ENCODE measurements around the gene PLCG2. TPM values are rescaled to one million over a fixed set of nuclear protein-coding genes. Genes with fewer than 3 reads are reported as not detected.
"Not testable (repeated sequence)": the region's sequence is repeated elsewhere in the genome, so short reads cannot be mapped to it uniquely, and the experiment has no call there.

The PLCG2 gene
- total RNA-seq, 1 donor from 2014 or later, result 10.9 TPM

GRCh38 chr16:81754858-81755257 is 24.2 kb upstream of the PLCG2 start:
- DNase-seq (ENCODE audit: low read depth in 2 of 2), result no peak

GRCh38 chr16:81755915-81756614 is 23.0 kb upstream of the PLCG2 start:
- peak; percentile 79 to 97 for DNase-seq (ENCODE audit: low read depth in 2 of 2)

DNA sequence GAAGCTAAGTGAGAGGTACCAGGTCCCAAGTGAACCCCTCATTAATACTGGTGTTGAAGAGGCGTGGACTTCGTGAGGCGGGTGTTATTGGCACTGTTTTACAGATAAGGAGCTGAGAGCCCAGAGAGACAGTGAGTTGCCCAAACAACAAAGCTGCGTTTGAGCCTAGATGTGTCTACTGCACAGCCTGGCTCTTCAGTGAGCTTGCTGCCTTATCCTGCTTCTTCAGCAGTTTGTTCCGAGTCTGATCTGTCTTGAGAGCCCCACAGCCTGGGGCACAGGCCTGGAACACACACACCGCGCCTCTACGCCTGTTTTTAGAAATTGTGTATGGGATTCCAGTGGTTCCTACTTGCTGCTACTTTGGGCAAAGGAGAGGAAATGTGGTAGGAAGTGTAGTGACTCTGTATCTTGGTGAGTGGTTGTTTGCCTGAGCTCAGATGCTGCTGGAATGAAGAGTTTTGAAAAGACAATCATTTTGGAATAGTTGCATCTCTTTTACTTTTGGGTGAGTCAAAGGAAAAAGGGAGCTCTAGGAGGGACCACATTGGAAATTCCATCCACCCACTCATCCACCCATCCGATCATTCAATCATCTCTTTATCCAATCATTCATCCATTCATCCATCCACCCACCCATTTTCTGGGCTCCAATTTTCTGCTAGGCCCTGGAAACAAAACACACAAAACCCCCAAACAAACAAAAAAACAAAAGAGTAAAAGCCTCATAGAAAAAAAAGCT is 22.3 kb upstream of the PLCG2 start:
- DNase-seq (ENCODE audit: low read depth in 2 of 2), result peak in 1 of 2 donors; percentile 24

- DNase-seq (ENCODE audit: low read depth in 2 of 2), result no peak
Observed at GRCh38 chr16:81758376-81758775, 20.7 kb upstream of the PLCG2 start.

GRCh38 chr16:81762322-81762721 is 16.8 kb upstream of the PLCG2 start:
- not testable (repeated sequence) for DNase-seq (ENCODE audit: low read depth in 2 of 2)

GRCh38 chr16:81765111-81765919 is 13.8 kb upstream of the PLCG2 start:
- no peak for DNase-seq (ENCODE audit: low read depth in 2 of 2)

DNA sequence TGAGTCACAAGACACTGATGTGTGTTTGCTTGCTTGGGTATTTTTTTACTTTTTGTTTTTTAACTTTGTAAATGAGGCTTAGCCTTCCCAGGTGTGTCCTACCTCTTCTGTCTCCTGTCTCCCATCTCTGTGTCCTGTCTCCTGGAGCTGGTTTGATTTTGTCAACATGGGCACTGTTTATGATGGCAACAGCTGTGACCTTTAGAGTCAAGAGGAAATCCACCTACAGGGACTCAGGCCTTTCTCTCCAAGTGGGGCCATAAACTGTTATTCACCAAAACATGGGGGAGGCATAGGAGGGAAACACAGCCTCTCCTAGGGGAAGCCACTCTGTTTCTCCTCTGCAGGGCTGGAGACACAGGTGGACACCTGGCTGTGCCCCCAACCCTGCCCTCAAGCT is 13.1 kb upstream of the PLCG2 start:
- DNase-seq (ENCODE audit: low read depth in 2 of 2), result peak in 1 of 2 donors; percentile 50

DNA sequence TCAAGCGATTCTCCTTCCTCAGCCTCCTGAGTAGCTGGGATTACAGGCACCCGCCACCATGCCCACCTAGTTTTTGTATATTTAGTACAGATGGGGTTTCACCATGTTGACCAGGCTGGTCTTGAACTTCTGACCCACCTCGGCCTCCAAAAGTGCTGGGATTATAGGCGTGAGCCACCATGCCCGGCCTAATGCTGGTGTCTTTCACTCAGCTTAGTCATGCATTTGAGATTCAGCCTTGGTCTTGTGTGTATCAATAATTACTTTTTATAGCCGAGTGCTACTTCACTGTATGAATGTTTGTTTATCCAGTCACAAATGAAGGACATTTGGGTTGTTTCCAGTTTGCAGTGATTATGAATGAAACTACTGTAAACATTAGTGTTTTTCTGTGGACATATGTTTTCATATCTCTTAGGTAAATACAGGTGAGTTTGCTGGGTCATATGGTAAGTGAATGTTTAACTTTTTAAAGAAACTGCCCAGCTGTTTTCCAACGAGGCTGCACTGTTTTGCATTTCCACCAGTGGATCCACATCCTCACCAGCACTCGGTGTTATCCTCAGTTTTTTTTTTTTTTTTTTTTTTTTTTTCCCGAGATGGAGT is 11.0 kb upstream of the PLCG2 start:
- no peak for DNase-seq (ENCODE audit: low read depth in 2 of 2)

- no peak for DNase-seq (ENCODE audit: low read depth in 2 of 2)
Observed at GRCh38 chr16:81770008-81770407, 9.1 kb upstream of the PLCG2 start.

- peak; percentile 26 to 71 for DNase-seq (ENCODE audit: low read depth in 2 of 2)
Observed at GRCh38 chr16:81774348-81774747, 4.7 kb upstream of the PLCG2 start.

GRCh38 chr16:81775570-81775969 is 3.5 kb upstream of the PLCG2 start:
- no peak for DNase-seq (ENCODE audit: low read depth in 2 of 2)

DNA sequence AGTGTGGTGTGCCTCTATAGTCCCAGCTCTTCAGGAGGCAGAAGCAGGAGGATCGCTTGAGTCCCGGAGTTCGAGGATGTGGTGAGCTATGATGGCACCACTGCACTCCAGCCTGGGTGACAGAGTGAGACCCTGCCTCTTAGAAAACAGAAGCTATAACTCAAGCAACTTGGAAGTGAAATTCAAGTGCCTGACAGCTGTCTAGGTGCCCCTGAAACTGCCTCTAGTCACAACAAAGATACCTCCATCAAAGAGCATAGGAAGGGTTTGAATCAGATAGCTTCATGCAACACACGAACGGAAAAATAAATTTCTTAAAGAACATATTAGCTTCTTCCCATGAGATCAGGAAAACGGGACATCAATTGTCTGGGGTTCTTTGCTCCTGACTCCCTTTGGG is 860 bp upstream of the PLCG2 start:
- no peak for DNase-seq (ENCODE audit: low read depth in 2 of 2)

DNA sequence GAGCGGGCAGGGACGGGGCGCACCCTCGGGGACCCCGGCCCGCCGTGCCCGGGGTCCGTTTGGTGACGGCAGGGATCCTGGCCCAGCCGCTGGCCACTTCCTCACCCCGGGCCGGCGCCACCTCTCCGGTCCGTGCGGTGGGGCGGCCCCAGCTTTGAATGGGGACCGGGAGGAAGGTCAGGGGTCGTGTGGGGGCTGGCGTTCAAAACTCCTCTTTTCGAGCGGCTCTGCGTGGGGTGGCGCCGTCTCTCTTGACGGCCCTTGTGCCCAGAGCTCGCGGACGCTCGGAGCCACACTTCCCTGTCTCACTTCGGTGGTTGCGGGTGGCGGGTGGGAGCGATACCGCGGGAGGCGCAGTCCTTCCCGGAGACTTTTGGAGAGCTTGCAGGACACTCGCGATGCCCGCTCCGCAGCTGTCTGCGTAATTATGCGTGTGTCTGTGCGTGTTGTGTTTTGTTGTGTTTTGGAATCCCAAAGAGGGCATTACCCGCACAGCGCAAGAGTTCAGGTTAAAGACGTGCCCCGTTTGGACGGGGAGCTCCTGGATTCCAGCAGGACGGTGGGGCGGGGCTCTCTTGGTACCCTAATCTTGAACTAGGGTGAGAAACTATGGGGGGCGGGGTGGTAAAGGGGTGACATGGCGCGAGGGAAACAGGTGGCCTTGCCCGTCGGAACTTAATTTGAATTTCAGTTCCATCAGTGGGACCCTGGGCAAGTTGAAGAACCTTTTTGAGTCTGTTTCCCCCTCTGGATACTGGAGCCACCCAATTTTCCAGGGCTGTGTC is 637 bp downstream of the PLCG2 start:
- peak; percentile 38 to 49 for DNase-seq (ENCODE audit: low read depth in 2 of 2)

GRCh38 chr16:81780350-81780749 is 1.3 kb downstream of the PLCG2 start:
- DNase-seq (ENCODE audit: low read depth in 2 of 2), result no peak

- no peak for DNase-seq (ENCODE audit: low read depth in 2 of 2)
Observed at GRCh38 chr16:81782236-81782635, 3.1 kb downstream of the PLCG2 start.

DNA sequence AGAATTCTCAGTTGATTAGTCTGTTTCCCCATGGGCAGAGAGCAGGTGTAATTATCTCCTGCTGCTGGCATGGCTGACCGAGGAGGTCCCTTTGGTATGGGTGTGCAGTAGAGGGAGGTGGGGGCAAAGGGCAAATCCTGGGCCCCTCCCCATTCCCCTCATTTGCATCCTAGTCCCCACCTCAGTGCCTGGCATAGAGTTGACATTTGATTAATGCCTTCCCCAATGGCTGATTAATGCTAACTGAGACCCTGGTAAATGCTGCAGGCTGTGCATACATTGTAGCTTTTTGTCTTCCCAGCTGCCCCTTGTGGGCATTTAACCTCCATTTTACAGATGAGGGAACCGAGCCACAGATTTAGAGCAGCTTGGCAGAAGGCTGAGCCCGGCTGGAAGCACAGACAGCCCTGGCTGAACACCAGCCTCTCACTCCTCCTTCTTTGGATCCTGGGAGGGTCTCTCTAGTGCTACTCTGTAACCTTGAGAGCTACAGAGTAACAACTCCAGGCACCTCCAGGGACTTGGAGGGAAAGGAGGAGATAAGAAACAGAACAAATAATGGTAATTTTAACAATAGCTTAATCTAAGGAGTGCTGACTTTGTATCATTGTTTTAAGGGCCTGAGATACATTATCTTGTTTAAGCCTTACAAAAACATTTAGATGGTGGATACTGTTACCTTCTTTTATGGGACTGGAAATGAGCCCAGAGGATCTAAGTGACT is 5.1 kb downstream of the PLCG2 start:
- no peak for DNase-seq (ENCODE audit: low read depth in 2 of 2)

- DNase-seq (ENCODE audit: low read depth in 2 of 2), result no peak
Observed at GRCh38 chr16:81785138-81785924, 6.2 kb downstream of the PLCG2 start.

GRCh38 chr16:81786321-81786720 is 7.2 kb downstream of the PLCG2 start:
- DNase-seq (ENCODE audit: low read depth in 2 of 2), result peak; percentile 33 to 34

- no peak for DNase-seq (ENCODE audit: low read depth in 2 of 2)
Observed at GRCh38 chr16:81786868-81787267, 7.8 kb downstream of the PLCG2 start.

GRCh38 chr16:81787659-81788058 is 8.6 kb downstream of the PLCG2 start:
- no peak for DNase-seq (ENCODE audit: low read depth in 2 of 2)
